HepG2 (cell line): ENCODE measurements around the gene AUTS2. TPM values are rescaled to one million over a fixed set of nuclear protein-coding genes. Genes with fewer than 3 reads are reported as not detected.

ENCODE experiments used
- ATAC-seq: fragments of 200-7000 bp; cut with Tn5 transposase; 3 replicates; pipeline ENCODE4 v1.9.1; 2020; ENCODE audit warnings: mild to moderate bottlenecking, moderate library complexity
- BruUV-seq: library from RNA; stranded (reverse); fragments of 400-500 nt; replicated peaks from 2 replicates; lab custom pipeline; 2021; lab: Mats Ljungman, UMichigan
- CTCF ChIA-PET: fragments of 300-600 bp; formaldehyde crosslinking; extraction: SDS; loops from one replicate; lab custom pipeline; 2021; ENCODE audit warnings: low total read pairs, inconsistent platforms, low intra/inter-chr PET ratio; lab: Yijun Ruan, JAX
- POLR2A ChIA-PET: fragments of 350-600 bp; sonication (Branson Sonifier 250); formaldehyde crosslinking; loops from one replicate; lab custom pipeline; 2020; ENCODE audit warnings: antibody characterized with exemption, inconsistent platforms; lab: Yijun Ruan, JAX
- DNase-seq: peaks from one replicate; pipeline ENCODE4 v3.0.0-alpha.2; 2015; ENCODE audit warnings: low spot score
- FAIRE-seq: peaks from 3 replicates; lab custom pipeline; 2011; peaks lifted over from hg19 to GRCh38; lab: Jason Lieb, UNC
- H2AFZ ChIP-seq: one replicate; pipeline ENCODE4 v1.6.1; 2011; ENCODE audit warnings: low read length, inconsistent platforms
- H3K27ac ChIP-seq: fragments of 300-600 bp; 3 replicates; pipeline ENCODE4 v1.8.0; 2011; ENCODE audit warnings: mixed run types, mild to moderate bottlenecking, mixed read lengths, low read length, inconsistent platforms; ENCODE audit not compliant: insufficient read depth; ENCODE audit errors: extremely low read length
- H3K27me3 ChIP-seq, 2 experiments: fragments of 200-600 bp in 1 of 2; 2 replicates in 1 of 2; 3 replicates in 1 of 2; pipeline versions ENCODE4 v1.6.0 to v1.8.0; 2011; ENCODE audit warnings: low read length in 2 of 2, mild to moderate bottlenecking in 2 of 2, moderate library complexity in 2 of 2, inconsistent platforms in 1 of 2; ENCODE audit not compliant: insufficient read depth in 2 of 2, control insufficient read depth in 1 of 2
- H3K36me3 ChIP-seq, 2 experiments: fragments of 200-600 bp in 1 of 2; replicated peaks in 1 of 2; 2 replicates in 1 of 2; 3 replicates in 1 of 2; pipeline versions ENCODE4 v1.5.1 to v1.8.0; 2011; ENCODE audit warnings: low read length in 2 of 2, inconsistent platforms in 1 of 2; ENCODE audit not compliant: insufficient read depth in 2 of 2, control insufficient read depth in 1 of 2
- H3K4me1 ChIP-seq: 2 replicates; pipeline ENCODE4 v1.5.1; 2012; ENCODE audit warnings: low read length, inconsistent platforms; ENCODE audit not compliant: insufficient read depth
- H3K4me2 ChIP-seq: 2 replicates; pipeline ENCODE4 v1.6.0; 2011; ENCODE audit warnings: low read depth, low read length, inconsistent platforms
- H3K4me3 ChIP-seq, 3 experiments: fragments of 200-600 bp in 1 of 3; sonication (generic), shearing (Covaris generic) in 1 of 3; replicated peaks in 1 of 3; 2 replicates each; pipeline ENCODE4 v1.5.1; 2011 to 2016; ENCODE audit warnings: low read length in 3 of 3, inconsistent platforms in 2 of 3, low read depth in 2 of 3, mild to moderate bottlenecking in 2 of 3, control low read depth in 1 of 3, mixed read lengths in 1 of 3; ENCODE audit not compliant: insufficient read depth in 1 of 3
- H3K79me2 ChIP-seq: one replicate; pipeline ENCODE4 v1.6.1; 2011; ENCODE audit warnings: low read length, inconsistent platforms; ENCODE audit not compliant: insufficient read depth
- H3K9ac ChIP-seq: 2 replicates; pipeline ENCODE4 v1.6.0; 2011; ENCODE audit warnings: mild to moderate bottlenecking, low read depth, low read length, inconsistent platforms; ENCODE audit not compliant: insufficient read depth
- H3K9me3 ChIP-seq: 2 replicates; pipeline ENCODE4 v1.5.1; 2012; ENCODE audit warnings: mild to moderate bottlenecking, low read length
- H4K20me1 ChIP-seq: 2 replicates; pipeline ENCODE4 v1.6.0; 2011; ENCODE audit warnings: inconsistent platforms, mild to moderate bottlenecking, low read length, moderate library complexity; ENCODE audit not compliant: insufficient read depth
- HNRNPH1 ChIP-seq: fragments of 200-400 bp; formaldehyde crosslinking; optimal IDR thresholded peaks from 2 replicates; pipeline ENCODE3; 2017; ENCODE audit warnings: mild to moderate bottlenecking, low read depth, low read length
- KDM4B ChIP-seq: sonication (generic); formaldehyde crosslinking; IDR thresholded peaks from 2 replicates; pipeline ENCODE4 v1.4.0; 2020; ENCODE audit warnings: missing genetic modification reagents
- STAT5B ChIP-seq: sonication (generic); formaldehyde crosslinking; IDR thresholded peaks from 2 replicates; pipeline ENCODE4 v1.4.0; 2020; ENCODE audit warnings: missing genetic modification reagents
- ZC3H13 ChIP-seq: sonication (generic); formaldehyde crosslinking; IDR thresholded peaks from 2 replicates; pipeline ENCODE4 v1.8.1; 2023; ENCODE audit warnings: mild to moderate bottlenecking, missing genetic modification reagents, moderate library complexity
- ZFY ChIP-seq: sonication (generic); formaldehyde crosslinking; IDR thresholded peaks from 2 replicates; pipeline ENCODE4 v1.4.0; 2020; ENCODE audit warnings: missing genetic modification reagents
- ZNF234 ChIP-seq: sonication (generic); formaldehyde crosslinking; conservative IDR thresholded peaks from 2 replicates; pipeline ENCODE4 v1.5.1; 2020; ENCODE audit warnings: mild to moderate bottlenecking, missing genetic modification reagents
- ZNF326 ChIP-seq: sonication (generic); formaldehyde crosslinking; IDR thresholded peaks from 2 replicates; pipeline ENCODE4 v1.4.0; 2020; ENCODE audit warnings: missing genetic modification reagents, borderline replicate concordance
- WGBS: methylation state at CpG from one replicate; pipeline ENCODE4 v1.1.6; 2017; ENCODE audit warnings: low lambda C conversion rate; 5-methylcytosine and 5-hydroxymethylcytosine counted together
- in situ Hi-C: cut with HindIII; loops from 2 replicates; pipeline ENCODE4 v1.10.0; 2017; ENCODE audit warnings: low pct_unique_long_range_greater_than_20kb; ENCODE audit not compliant: extremely low pct_ligation_motif_present
- intact Hi-C: fragments of 100-400 bp; cut with micrococcal nuclease; formaldehyde crosslinking; loops from one replicate; pipeline ENCODE4 v1.10.0; 2022; ENCODE audit not compliant: unreplicated experiment
- polyA plus RNA-seq, 8 experiments: library from polyadenylated mRNA; depleted of rRNA in 3 of 8; stranded (reverse) in 7 of 8; unstranded in 1 of 8; fragments of >200 nt; fragmentation: Illumina TruSeq in 4 of 8; extraction: Trizol in 4 of 8; gene quantifications; 2 replicates each; pipeline versions ENCODE4 v1.2.1 to v1.2.3, GENCODE V29; 2011 to 2016; ENCODE audit warnings: low read depth in 4 of 8, missing spikeins in 1 of 8, mixed read lengths in 1 of 8; ENCODE audit not compliant: insufficient read depth in 1 of 8
- total RNA-seq, 5 experiments: library from RNA; depleted of rRNA; stranded (reverse); fragments of >200 nt; fragmentation: Illumina TruSeq; extraction: Trizol; gene quantifications; 2 replicates each; pipeline ENCODE4 v1.2.3, GENCODE V29; 2016; ENCODE audit warnings: low read depth in 1 of 5
- TF ChIP-seq, protein P1 (sequence below): sonication (generic); formaldehyde crosslinking; IDR thresholded peaks from 2 replicates; pipeline ENCODE4 v1.4.0; 2020; ENCODE audit warnings: mild to moderate bottlenecking, missing genetic modification reagents

AUTS2 gene
- total and polyA plus RNA-seq, 2 of the 13 experiments (the other 11 are each of a cell fraction or from before 2014, with no cell fraction given) = 0.38 TPM; not detected in 1

DNA sequence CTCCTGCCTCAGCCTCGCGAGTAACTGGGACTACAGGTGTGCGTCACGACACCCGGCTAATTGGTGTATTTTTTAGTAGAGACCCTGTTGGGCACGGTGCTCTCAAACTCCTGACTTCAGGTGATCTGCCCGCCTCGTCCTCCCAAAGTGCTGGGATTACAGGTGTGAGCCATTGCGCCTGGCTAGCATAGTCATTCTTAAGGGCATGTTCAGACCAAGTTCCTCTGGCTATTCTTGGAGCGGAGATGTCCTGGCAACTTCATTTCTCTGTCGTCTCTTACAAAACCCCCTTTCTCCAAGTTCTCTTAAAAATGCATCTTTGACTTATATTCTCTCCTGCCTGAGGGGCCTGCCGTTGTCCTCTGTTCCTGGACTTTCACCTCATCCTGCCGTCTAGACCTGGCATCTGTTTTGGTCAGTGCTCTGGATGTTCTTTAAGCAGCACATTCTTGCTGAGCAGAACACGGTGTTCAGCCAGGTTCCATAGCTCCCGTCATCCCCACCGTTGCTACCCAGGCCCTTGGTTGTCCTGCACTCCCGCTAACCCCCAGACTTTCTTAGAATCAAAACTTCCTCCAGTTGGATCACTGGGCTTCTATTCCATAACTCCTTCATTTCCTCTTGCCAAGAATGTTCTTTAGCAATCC lies 1023.8 kb downstream of the AUTS2 start:
- 66% methylated on average over 14 of the region's 17 CpGs for WGBS
- POLR2A ChIA-PET = no interaction called here
- ATAC-seq = no peak

More for the DNA sequence above, 1023.8 kb downstream of the AUTS2 start:
- no peak overlapping the region for H3K4me3 ChIP-seq
- no peaks in the 10 kb centered on the region for H3K9me3 ChIP-seq
- no peaks in the 10 kb centered on the region; a peak in 3 of 5 replicates for H3K27me3 ChIP-seq
- no peaks in the 10 kb centered on the region for H3K36me3 ChIP-seq
- no peak for DNase-seq
- no peak overlapping the region for H2AFZ ChIP-seq
- in situ Hi-C loops = no loop called here
- H3K4me1 ChIP-seq = no peaks in the 10 kb centered on the region
- H4K20me1 ChIP-seq = no peaks in the 10 kb centered on the region
- TF ChIP-seq, protein P1, sequence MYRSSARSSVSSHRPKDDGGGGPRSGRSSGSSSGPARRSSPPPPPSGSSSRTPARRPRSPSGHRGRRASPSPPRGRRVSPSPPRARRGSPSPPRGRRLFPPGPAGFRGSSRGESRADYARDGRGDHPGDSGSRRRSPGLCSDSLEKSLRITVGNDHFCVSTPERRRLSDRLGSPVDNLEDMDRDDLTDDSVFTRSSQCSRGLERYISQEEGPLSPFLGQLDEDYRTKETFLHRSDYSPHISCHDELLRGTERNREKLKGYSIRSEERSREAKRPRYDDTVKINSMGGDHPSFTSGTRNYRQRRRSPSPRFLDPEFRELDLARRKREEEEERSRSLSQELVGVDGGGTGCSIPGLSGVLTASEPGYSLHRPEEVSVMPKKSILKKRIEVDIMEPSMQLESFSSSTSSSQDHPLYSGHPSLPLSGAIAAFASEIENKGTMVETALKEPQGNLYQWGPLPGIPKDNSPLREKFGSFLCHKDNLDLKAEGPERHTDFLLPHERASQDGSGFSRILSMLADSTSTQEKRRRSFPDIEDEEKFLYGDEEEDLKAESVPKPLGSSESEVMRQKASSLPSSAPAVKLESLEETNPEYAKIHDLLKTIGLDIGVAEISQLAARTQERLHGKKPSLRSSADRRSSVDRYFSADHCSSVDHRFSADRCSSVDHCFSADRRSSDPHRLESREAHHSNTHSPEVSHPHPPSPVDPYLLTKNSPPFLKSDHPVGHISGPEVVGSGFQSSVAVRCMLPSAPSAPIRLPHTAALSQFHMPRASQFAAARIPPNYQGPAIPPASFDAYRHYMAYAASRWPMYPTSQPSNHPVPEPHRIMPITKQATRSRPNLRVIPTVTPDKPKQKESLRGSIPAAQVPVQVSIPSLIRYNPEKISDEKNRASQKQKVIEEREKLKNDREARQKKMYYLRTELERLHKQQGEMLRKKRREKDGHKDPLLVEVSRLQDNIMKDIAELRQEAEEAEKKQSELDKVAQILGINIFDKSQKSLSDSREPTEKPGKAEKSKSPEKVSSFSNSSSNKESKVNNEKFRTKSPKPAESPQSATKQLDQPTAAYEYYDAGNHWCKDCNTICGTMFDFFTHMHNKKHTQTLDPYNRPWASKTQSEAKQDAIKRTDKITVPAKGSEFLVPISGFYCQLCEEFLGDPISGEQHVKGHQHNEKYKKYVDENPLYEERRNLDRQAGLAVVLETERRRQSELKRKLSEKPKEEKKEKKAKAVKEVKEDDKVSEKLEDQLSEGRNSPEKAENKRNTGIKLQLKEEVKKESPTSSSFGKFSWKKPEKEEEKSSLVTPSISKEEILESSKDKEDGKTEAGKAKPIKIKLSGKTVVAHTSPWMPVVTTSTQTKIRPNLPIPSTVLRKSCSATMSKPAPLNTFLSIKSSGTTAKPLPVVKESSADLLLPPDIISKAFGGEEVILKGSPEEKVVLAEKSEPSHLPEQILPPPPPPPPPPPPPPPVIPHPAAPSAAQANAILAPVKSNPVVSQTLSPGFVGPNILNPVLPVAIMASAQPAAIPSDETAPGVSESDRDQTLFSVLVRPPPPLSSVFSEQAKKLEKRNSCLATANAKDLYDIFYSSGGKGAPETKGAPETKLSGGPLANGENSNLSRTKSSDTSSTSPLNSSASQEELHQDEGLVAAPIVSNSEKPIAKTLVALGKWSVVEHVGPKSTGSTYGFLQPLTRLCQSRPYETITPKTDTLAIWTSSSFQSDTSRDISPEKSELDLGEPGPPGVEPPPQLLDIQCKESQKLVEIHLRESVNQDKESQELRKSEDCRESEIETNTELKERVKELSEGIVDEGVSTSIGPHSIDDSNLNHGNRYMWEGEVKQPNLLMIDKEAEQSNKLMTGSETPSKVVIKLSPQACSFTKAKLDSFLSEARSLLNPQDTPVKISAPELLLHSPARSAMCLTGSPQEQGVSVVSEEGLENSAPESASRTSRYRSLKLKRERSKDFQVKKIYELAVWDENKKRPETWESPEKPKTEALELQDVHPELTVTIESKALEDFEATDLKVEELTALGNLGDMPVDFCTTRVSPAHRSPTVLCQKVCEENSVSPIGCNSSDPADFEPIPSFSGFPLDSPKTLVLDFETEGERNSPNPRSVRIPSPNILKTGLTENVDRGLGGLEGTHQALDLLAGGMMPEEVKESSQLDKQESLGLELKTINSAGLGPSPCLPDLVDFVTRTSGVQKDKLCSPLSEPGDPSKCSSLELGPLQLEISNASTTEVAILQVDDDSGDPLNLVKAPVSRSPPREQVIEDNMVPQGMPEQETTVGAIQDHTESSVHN (CRISPR knock-in tag) = no peak
- TF ChIP-seq ZNF234 (CRISPR knock-in tag) (no peak), KDM4B (CRISPR knock-in tag) (no peak), HNRNPH1 (no peak), STAT5B (CRISPR knock-in tag) (no peak), ZC3H13 (CRISPR knock-in tag) (no peak), ZFY (CRISPR knock-in tag) (no peak), ZNF326 (CRISPR knock-in tag) (no peak)
- CTCF ChIA-PET = no interaction called here
- no peaks in the 10 kb centered on the region for H3K79me2 ChIP-seq
- no peak for FAIRE-seq
- intact Hi-C loops = no loop called here
- H3K9ac ChIP-seq = no peak overlapping the region
- no peak overlapping the region for H3K27ac ChIP-seq
- no TSS peak for BruUV-seq
- H3K4me2 ChIP-seq = no peak overlapping the region
